Smooth muscle cell (in vitro differentiated cells): ENCODE measurements around the gene SUN2. TPM values are rescaled to one million over a fixed set of nuclear protein-coding genes. Genes with fewer than 3 reads are reported as not detected.

Source experiments
- DNase-seq: peaks from one replicate; lab custom pipeline; 2025; ENCODE audit not compliant: unreplicated experiment; lab: John Stamatoyannopoulos, UW
- H2AFZ ChIP-seq: fragments of 200-600 bp; sonication (generic); 2 replicates; pipeline ENCODE4 v1.6.0; 2016; ENCODE audit warnings: antibody characterized with exemption, low read depth, mild to moderate bottlenecking
- H3F3A ChIP-seq: fragments of 200-600 bp; sonication (generic); 2 replicates; pipeline ENCODE4 v1.6.0; 2017; ENCODE audit warnings: antibody characterized with exemption, low read depth
- H3K27ac ChIP-seq: fragments of 200-600 bp; sonication (generic); 2 replicates; pipeline ENCODE4 v1.5.1; 2016; ENCODE audit warnings: low read depth, mild to moderate bottlenecking
- H3K27me3 ChIP-seq: fragments of 200-600 bp; sonication (generic); 2 replicates; pipeline ENCODE4 v1.6.1; 2016; ENCODE audit warnings: low read depth, mild to moderate bottlenecking
- H3K36me3 ChIP-seq: fragments of 200-600 bp; sonication (generic); 2 replicates; pipeline ENCODE4 v1.5.1; 2016; ENCODE audit warnings: low read depth
- H3K4me1 ChIP-seq: fragments of 200-600 bp; sonication (generic); 2 replicates; pipeline ENCODE4 v1.5.1; 2016; ENCODE audit warnings: low read depth
- H3K4me2 ChIP-seq: fragments of 200-600 bp; sonication (generic); 2 replicates; pipeline ENCODE4 v1.6.0; 2016; ENCODE audit warnings: mild to moderate bottlenecking
- H3K4me3 ChIP-seq: fragments of 200-600 bp; sonication (generic); 2 replicates; pipeline ENCODE4 v1.5.1; 2016; ENCODE audit warnings: mild to moderate bottlenecking
- H3K79me2 ChIP-seq: fragments of 200-600 bp; sonication (generic); 2 replicates; pipeline ENCODE4 v1.6.0; 2016; ENCODE audit warnings: low read depth, mild to moderate bottlenecking
- H3K9ac ChIP-seq: fragments of 200-600 bp; sonication (generic); 2 replicates; pipeline ENCODE4 v1.6.0; 2016; ENCODE audit warnings: low read depth
- H3K9me3 ChIP-seq: fragments of 200-600 bp; sonication (generic); replicated peaks from 2 replicates; pipeline ENCODE4 v1.5.1; 2016; ENCODE audit warnings: low read depth
- H4K20me1 ChIP-seq: fragments of 200-600 bp; sonication (generic); 2 replicates; pipeline ENCODE4 v1.6.0; 2016; ENCODE audit warnings: low read depth
- CTCF ChIP-seq: fragments of 200-600 bp; sonication (generic); IDR thresholded peaks from 2 replicates; pipeline ENCODE4 v1.5.1; 2017; ENCODE audit warnings: borderline replicate concordance, mild to moderate bottlenecking, antibody characterized with exemption; ENCODE audit not compliant: insufficient read depth, poor library complexity, severe bottlenecking
- whole genome bisulfite sequencing: methylation state at CpG from one replicate; pipeline ENCODE4 v1.1.7; 2016; ENCODE audit warnings: low lambda C conversion rate; 5-methylcytosine and 5-hydroxymethylcytosine counted together
- polyA plus RNA-seq: library from polyadenylated mRNA; unstranded; fragments of >200 nt; fragmentation: Nextera tagmentation; extraction: Ambion mirVana; gene quantifications from 2 replicates; pipeline ENCODE4 v1.2.1, GENCODE V29; 2016
- total RNA-seq: library from RNA; depleted of rRNA; stranded (reverse); fragments of >200 nt; gene quantifications from 2 replicates; pipeline ENCODE4 v1.2.3, GENCODE V29; 2014

SUN2 gene
- total and polyA plus RNA-seq, 2 experiments from 2014 or later, result 59.1 to 71.7 TPM

- no peaks in the 10 kb centered on the region for H3K27me3 ChIP-seq
- H3K4me2 ChIP-seq, result no peak overlapping the region
- H3K36me3 ChIP-seq, result no peaks in the 10 kb centered on the region
- H3K79me2 ChIP-seq, result no peaks in the 10 kb centered on the region
- 77% methylated on average over 5 of the region's 6 CpGs for WGBS
- no peak overlapping the region for H2AFZ ChIP-seq
- H4K20me1 ChIP-seq, result no peaks in the 10 kb centered on the region
- TF ChIP-seq CTCF, result no peak
- H3K9me3 ChIP-seq, result no peaks in the 10 kb centered on the region
- no peak overlapping the region for H3K4me3 ChIP-seq
- no peak overlapping the region for H3K27ac ChIP-seq
- no peak for DNase-seq
- no peaks in the 10 kb centered on the region for H3K4me1 ChIP-seq
- H3K9ac ChIP-seq, result no peak overlapping the region
- no peaks in the 10 kb centered on the region for H3F3A ChIP-seq
These were observed 20.3 kb upstream of the SUN2 start for GRCh38 chr22:38776086-38776485.

GRCh38 chr22:38775656-38776055, 19.9 kb upstream of the SUN2 start:
- Histone ChIP-seq H4K20me1 (no peaks in the 10 kb centered on the region), H3K36me3 (no peaks in the 10 kb centered on the region), H3F3A (no peaks in the 10 kb centered on the region), H3K4me3 (no peak overlapping the region), H3K27ac (no peak overlapping the region), H3K4me1 (no peaks in the 10 kb centered on the region), H3K4me2 (no peak overlapping the region), H3K9me3 (no peaks in the 10 kb centered on the region), H3K9ac (no peak overlapping the region), H3K79me2 (no peaks in the 10 kb centered on the region), H2AFZ (no peak overlapping the region), H3K27me3 (no peaks in the 10 kb centered on the region)
- no peak for DNase-seq
- TF ChIP-seq CTCF, result no peak
- WGBS, result 91% methylated on average over 13 of the region's 13 CpGs

- WGBS, result 79% methylated on average over 11 of the region's 11 CpGs
- Histone ChIP-seq H3K27ac (no peak overlapping the region), H3F3A (no peaks in the 10 kb centered on the region), H3K9ac (no peak overlapping the region), H3K4me3 (no peak overlapping the region), H3K27me3 (no peaks in the 10 kb centered on the region), H3K79me2 (no peaks in the 10 kb centered on the region), H3K4me2 (no peak overlapping the region), H2AFZ (no peak overlapping the region), H4K20me1 (no peaks in the 10 kb centered on the region), H3K4me1 (no peaks in the 10 kb centered on the region), H3K36me3 (no peaks in the 10 kb centered on the region), H3K9me3 (no peaks in the 10 kb centered on the region)
- no peak for DNase-seq
- TF ChIP-seq CTCF, result no peak
These were observed 18.8 kb upstream of the SUN2 start for GRCh38 chr22:38774496-38775166.

- Histone ChIP-seq H3K36me3 (no peaks in the 10 kb centered on the region), H3K27me3 (no peaks in the 10 kb centered on the region), H3K4me2 (no peak overlapping the region), H3K4me1 (no peaks in the 10 kb centered on the region), H3K9me3 (no peaks in the 10 kb centered on the region), H3K9ac (no peak overlapping the region), H3F3A (no peaks in the 10 kb centered on the region), H2AFZ (no peak overlapping the region), H3K4me3 (no peak overlapping the region), H4K20me1 (no peaks in the 10 kb centered on the region), H3K27ac (no peak overlapping the region), H3K79me2 (no peaks in the 10 kb centered on the region)
- TF ChIP-seq CTCF, result no peak
- DNase-seq, result no peak
- WGBS, result 99% methylated on average over 4 of the region's 4 CpGs
These were observed 17.7 kb upstream of the SUN2 start for GRCh38 chr22:38773363-38773946.
